GM15510 (cell line): ENCODE data around the gene CFAP52.

Source experiments
- POLR2A ChIP-seq: IDR thresholded peaks from 3 replicates; pipeline ENCODE4 v1.6.1; 2011; ENCODE audit warnings: borderline replicate concordance; ENCODE audit not compliant: insufficient read length; ENCODE audit errors: extremely low read depth

CFAP52 gene, protein sequence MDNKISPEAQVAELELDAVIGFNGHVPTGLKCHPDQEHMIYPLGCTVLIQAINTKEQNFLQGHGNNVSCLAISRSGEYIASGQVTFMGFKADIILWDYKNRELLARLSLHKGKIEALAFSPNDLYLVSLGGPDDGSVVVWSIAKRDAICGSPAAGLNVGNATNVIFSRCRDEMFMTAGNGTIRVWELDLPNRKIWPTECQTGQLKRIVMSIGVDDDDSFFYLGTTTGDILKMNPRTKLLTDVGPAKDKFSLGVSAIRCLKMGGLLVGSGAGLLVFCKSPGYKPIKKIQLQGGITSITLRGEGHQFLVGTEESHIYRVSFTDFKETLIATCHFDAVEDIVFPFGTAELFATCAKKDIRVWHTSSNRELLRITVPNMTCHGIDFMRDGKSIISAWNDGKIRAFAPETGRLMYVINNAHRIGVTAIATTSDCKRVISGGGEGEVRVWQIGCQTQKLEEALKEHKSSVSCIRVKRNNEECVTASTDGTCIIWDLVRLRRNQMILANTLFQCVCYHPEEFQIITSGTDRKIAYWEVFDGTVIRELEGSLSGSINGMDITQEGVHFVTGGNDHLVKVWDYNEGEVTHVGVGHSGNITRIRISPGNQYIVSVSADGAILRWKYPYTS

DNA sequence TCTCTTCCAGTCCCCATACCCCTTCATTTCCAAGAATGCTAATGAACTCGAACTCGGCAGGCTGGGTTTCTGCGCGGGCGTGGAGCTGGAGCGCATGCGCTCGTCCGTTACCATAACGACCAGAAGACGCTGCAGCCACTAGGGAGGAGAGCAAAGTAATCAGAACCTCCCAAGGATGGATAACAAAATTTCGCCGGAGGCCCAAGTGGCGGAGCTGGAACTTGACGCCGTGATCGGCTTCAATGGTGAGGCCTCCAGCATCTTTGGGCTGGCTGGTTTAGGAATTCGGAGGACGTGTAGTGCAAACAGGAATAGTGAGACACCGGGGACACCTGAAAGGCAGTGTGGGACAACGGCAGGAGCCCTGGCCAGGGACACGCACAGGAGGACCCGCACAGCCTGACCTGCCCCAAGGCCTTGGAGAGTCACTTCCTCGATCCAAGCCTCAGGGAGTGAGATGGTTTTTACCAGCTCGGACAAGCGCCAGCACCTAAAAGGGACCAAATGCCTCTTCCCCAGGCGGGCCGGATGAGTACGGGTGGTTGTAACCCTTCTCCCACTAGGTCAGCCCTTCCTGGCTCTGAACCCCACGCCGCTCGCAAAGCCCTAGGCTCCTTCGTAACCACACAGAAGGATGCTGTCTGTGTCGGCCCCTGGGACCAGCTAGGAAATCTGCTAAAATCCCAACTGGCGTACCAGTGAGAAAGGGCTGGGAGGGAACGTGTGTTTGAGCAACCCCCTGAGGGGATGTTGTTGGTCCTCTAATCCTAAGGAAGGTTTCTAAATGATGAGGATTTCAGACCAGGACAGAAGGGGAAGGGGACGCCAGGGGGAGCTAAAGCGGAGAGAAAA lies at the start of gene CFAP52:
TSS of gene CFAP52 (plus strand) at position 122 of the 852 bp plus-strand sequence. CDS start at position 176, 54 bp downstream.
- no peak for TF ChIP-seq POLR2A

DNA sequence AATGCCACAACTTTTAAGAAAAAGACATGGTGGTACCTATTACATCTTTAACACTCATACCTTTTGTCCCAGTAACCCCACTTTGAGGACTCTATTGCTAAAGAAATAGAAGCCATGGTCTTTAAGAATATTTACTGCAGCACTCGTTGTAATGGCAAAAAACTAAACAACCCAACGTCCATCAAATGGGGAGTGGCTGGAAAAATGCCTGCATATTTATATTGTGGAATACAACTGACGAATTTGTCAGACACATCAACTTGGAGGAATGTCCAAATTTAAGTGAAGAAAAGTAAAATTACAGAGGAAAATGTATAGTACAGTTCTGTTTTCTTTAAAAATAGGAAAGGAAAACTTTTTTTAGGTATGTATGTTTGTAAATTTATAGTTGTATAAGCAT lies 48.7 kb upstream of the CFAP52 start:
- TF ChIP-seq POLR2A = no peak

GRCh38 chr17:9529033-9529700 lies 47.3 kb upstream of the CFAP52 start:
- no peak for TF ChIP-seq POLR2A

DNA sequence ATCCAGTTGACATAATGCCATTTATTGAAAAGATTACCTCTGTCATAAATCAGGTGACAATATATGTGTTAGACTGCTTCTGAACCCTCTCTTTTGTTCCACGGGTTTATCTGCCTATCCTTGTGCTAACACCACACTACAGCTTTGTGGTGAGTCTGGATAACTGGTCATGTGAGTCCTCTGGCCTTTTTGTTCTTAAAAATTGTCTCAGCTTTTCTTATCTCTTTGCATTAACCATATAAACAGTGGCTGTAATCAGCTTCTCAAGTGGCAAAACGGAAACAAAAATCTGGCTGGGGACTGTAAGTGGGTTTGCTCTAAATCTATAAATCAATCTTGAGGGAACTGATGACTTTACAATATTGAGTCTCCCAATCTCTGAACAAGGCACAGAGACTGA lies 45.4 kb upstream of the CFAP52 start:
- TF ChIP-seq POLR2A = no peak

- TF ChIP-seq POLR2A = no peak
Measured at GRCh38 chr17:9532715-9533114, 43.7 kb upstream of the CFAP52 start.

DNA sequence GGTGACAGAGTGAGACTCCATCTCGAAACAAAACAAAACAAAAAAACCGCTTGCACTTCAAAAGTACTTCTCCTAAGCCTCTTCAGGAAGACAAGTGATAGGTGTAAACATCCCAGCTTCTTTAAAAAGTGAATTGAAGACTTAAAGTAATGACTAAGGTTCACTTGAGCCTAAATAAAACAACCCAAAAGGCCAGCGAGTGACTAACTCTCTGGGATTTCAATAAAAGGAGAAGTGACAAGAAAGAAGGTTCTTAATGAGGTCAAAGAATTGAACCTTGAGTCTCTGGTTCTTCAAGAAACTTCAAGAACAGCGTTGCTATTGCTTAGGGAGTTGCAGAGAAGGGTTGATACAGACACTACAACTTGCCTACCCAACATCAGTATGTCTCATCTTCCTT lies 43.0 kb upstream of the CFAP52 start:
- no peak for TF ChIP-seq POLR2A

DNA sequence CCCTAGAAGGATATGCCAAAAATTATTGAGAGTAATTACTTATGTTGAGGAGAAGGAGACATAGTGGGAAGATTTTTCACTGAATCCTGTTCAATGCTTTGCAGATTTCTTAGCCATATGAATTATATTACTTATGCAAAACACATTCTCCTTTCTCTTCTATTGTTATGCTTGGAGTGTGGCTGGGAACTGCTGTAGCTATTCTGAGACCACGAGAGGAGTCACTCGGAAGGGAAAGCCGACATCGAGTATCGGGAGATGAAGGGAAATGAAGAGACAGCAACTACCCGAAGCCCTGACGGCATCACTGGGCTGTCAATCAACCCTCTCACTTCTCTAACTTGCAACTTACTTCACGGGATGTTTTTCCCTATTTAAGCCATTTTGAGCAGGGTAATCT lies 40.4 kb upstream of the CFAP52 start:
- TF ChIP-seq POLR2A = no peak

- TF ChIP-seq POLR2A = no peak
Measured at GRCh38 chr17:9537177-9537776, 39.2 kb upstream of the CFAP52 start.

DNA sequence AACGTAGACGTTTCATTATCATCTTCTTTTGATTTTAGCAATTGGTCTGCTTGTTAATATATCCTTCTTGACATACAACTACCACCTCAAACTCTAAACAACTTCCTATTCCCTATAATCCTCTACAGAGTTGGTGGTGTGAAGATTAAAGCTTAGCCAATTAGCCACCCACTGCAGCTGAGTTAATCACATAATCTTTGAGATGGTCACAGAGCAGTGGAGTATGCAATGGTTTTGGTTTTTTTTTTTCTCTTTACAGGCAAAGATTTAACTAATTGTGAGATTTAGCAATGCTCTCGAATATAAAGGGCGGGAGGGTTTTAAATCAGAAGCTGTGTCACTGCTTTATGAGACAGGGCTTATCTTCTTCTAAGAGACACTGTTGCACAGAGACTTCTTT lies 37.8 kb upstream of the CFAP52 start:
- no peak for TF ChIP-seq POLR2A

DNA sequence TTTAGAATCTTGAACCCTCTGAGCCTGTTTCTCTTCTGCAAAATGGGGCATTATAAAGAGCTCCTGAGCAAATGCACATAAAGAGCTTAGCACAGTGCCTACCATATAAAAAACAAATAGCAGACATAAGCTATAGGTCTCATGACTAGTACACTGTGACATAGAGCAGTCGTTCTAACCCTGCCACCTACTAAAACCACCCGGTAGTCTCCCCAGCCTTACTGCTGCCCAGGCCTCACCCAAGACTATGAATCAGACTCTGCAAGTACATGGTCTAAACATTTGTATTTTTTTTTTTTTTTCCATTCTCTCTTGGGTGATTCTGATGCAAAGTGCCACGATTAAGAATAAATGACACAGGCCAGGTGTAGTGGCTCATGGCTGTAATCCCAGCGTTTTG lies 34.7 kb upstream of the CFAP52 start:
- no peak for TF ChIP-seq POLR2A

DNA sequence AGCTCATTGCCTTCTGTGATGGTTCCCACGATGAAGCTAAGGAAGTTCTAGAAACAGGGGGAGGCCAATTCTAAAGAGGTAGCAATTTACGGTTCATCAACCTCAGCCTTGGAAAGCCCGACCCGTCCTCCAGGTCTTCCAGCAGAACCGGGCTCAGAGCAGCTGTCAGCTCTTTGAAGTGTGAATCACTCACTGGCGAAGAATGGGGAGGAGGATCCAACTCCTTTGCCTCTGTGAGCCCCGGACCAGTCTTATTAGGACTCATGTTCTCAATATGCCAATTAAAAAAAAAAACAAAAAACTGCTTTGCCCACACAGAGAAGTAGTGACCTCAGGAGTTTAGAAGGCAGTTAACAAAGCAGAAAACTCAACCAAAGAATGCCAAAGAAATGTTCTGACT lies 32.2 kb upstream of the CFAP52 start:
- TF ChIP-seq POLR2A = no peak

- TF ChIP-seq POLR2A = no peak
Measured at GRCh38 chr17:9549215-9549614, 27.2 kb upstream of the CFAP52 start.

GRCh38 chr17:9553181-9553580 lies 23.3 kb upstream of the CFAP52 start:
- TF ChIP-seq POLR2A = no peak

- TF ChIP-seq POLR2A = no peak
Measured at GRCh38 chr17:9553596-9553995, 22.8 kb upstream of the CFAP52 start.
